ENCODE results near the gene CIBAR2.

The CIBAR2 gene

GRCh38 chr16:85094812-85095211 lies 17.5 kb downstream of the CIBAR2 start:
- TF ChIP-seq, protein P1, sequence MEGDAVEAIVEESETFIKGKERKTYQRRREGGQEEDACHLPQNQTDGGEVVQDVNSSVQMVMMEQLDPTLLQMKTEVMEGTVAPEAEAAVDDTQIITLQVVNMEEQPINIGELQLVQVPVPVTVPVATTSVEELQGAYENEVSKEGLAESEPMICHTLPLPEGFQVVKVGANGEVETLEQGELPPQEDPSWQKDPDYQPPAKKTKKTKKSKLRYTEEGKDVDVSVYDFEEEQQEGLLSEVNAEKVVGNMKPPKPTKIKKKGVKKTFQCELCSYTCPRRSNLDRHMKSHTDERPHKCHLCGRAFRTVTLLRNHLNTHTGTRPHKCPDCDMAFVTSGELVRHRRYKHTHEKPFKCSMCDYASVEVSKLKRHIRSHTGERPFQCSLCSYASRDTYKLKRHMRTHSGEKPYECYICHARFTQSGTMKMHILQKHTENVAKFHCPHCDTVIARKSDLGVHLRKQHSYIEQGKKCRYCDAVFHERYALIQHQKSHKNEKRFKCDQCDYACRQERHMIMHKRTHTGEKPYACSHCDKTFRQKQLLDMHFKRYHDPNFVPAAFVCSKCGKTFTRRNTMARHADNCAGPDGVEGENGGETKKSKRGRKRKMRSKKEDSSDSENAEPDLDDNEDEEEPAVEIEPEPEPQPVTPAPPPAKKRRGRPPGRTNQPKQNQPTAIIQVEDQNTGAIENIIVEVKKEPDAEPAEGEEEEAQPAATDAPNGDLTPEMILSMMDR (IDR thresholded peaks at IDR 0.05; ENCODE audit: control insufficient read depth, insufficient read depth, low read depth, low read length, missing control alignments): no peak
- DNase-seq (ENCODE audit: low read depth): no peak
- no peak overlapping the region for H3K4me3 ChIP-seq (ENCODE audit: control insufficient read depth, low read depth, low read length)

- TF ChIP-seq, protein P1 (IDR thresholded peaks at IDR 0.05; ENCODE audit: control insufficient read depth, insufficient read depth, low read depth, low read length, missing control alignments): no peak
- H3K4me3 ChIP-seq (ENCODE audit: control insufficient read depth, low read depth, low read length): no peak overlapping the region
- no peak for DNase-seq (ENCODE audit: low read depth)
Measured at GRCh38 chr16:85094176-85094805, 18.0 kb downstream of the CIBAR2 start.

- TF ChIP-seq, protein P1 (IDR thresholded peaks at IDR 0.05; ENCODE audit: control insufficient read depth, insufficient read depth, low read depth, low read length, missing control alignments): no peak
- no peak for DNase-seq (ENCODE audit: low read depth)
- H3K4me3 ChIP-seq (ENCODE audit: control insufficient read depth, low read depth, low read length): no peak overlapping the region
Measured at GRCh38 chr16:85093705-85094104, 18.6 kb downstream of the CIBAR2 start.

- DNase-seq (ENCODE audit: low read depth): no peak
- H3K4me3 ChIP-seq (ENCODE audit: control insufficient read depth, low read depth, low read length): no peak overlapping the region
- TF ChIP-seq, protein P1 (IDR thresholded peaks at IDR 0.05; ENCODE audit: control insufficient read depth, insufficient read depth, low read depth, low read length, missing control alignments): no peak
Measured at GRCh38 chr16:85092851-85093250, 19.4 kb downstream of the CIBAR2 start.

- TF ChIP-seq, protein P1 (IDR thresholded peaks at IDR 0.05; ENCODE audit: control insufficient read depth, insufficient read depth, low read depth, low read length, missing control alignments): no peak
- DNase-seq (ENCODE audit: low read depth): no peak
- no peak overlapping the region for H3K4me3 ChIP-seq (ENCODE audit: control insufficient read depth, low read depth, low read length)
Measured at GRCh38 chr16:85092309-85092708, 20.0 kb downstream of the CIBAR2 start.

DNA sequence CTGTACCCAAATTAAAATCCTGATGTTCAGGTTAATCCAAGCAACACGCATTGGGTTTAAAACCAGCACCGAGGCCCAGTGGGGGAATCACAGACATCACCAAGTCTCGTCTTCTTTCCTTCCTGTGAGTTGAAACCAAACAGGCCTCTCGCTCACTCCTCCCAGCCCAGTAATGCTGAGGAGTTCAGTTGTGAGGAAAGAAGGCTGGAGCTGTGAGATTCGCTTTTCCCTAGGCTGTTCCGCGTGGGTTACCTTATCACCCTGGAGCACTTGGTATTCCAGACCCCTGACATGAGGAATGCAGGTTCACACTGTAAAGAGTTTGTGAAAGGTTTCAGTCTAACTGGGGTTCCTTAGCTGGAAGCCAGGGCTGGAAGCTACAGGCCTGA lies 20.8 kb downstream of the CIBAR2 start:
- no peak overlapping the region for H3K4me3 ChIP-seq (ENCODE audit: control insufficient read depth, low read depth, low read length)
- TF ChIP-seq, protein P1 (IDR thresholded peaks at IDR 0.05; ENCODE audit: control insufficient read depth, insufficient read depth, low read depth, low read length, missing control alignments): no peak
- DNase-seq (ENCODE audit: low read depth): no peak
